Tibial artery (tissue), 4 donors: ENCODE measurements around the gene PZP.
"Not testable (repeated sequence)": the region's sequence is repeated elsewhere in the genome, so short reads cannot be mapped to it uniquely, and the experiment has no call there.

ENCODE experiments used
- DNase-seq, 2 donors: peaks; one replicate each; pipeline ENCODE4 v3.0.0-alpha.2; 2019
- H3K27ac ChIP-seq, 2 donors: fragments of 200-600 bp; sonication (generic) in 1 of 2; 1 replicate in 1 of 2; 2 replicates in 1 of 2; pipeline ENCODE4 v1.5.1; 2018 to 2019; ENCODE audit warnings: mild to moderate bottlenecking in 1 of 2
- H3K27me3 ChIP-seq, 2 donors: fragments of 200-600 bp; sonication (generic) in 1 of 2; one replicate each; pipeline versions ENCODE4 v1.5.1 to v1.6.0; 2016 to 2019
- H3K36me3 ChIP-seq, 3 donors: fragments of 200-600 bp; sonication (generic) in 2 of 3; one replicate each; pipeline ENCODE4 v1.5.1; 2016 to 2019; ENCODE audit warnings: mild to moderate bottlenecking in 2 of 3
- H3K4me1 ChIP-seq, 4 donors: fragments of 200-600 bp; sonication (generic) in 2 of 4; 1 replicate in 3 of 4; 2 replicates in 1 of 4; pipeline ENCODE4 v1.5.1; 2016 to 2019
- H3K4me3 ChIP-seq, 2 donors: fragments of 200-600 bp; sonication (generic) in 1 of 2; 1 replicate in 1 of 2; 2 replicates in 1 of 2; pipeline ENCODE4 v1.5.1; 2018 to 2019; ENCODE audit warnings: mild to moderate bottlenecking in 2 of 2
- H3K9me3 ChIP-seq, 3 donors: fragments of 200-600 bp; sonication (generic) in 1 of 3; one replicate each; pipeline ENCODE4 v1.5.1; 2016 to 2019
- CTCF ChIP-seq, 2 experiments: fragments of 200-600 bp in 1 of 2; fragments of 450-650 bp in 1 of 2; IDR thresholded peaks; one replicate each; pipeline ENCODE4 v1.5.1; 2017 to 2019; ENCODE audit warnings: antibody characterized with exemption in 2 of 2, mild to moderate bottlenecking in 1 of 2, moderate library complexity in 1 of 2
- intact Hi-C: fragments of 100-400 bp; cut with DNase I; formaldehyde crosslinking; loops from one replicate; pipeline ENCODE4 v1.15.0; 2023; ENCODE audit warnings: low total_unique reads

PZP gene

DNA sequence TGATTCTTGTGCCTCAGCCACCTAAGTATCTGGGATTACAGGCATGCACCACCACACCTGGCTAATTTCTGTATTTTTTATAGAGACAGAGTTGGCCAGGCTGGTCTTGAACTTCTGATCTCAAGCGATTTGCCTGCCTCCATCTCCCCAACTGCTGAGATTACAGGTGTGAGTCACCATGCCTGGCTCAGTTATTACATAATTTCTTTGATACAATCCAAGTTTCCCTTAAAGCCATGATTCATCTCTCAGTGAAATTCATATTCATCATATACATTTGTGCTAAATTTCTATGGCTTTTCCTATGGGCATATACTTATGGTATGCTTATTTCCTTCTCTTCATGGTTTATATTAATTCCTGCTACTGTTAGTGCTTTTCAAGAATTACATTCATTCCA is 29.1 kb upstream of the PZP start:
- no peak for TF ChIP-seq CTCF (IDR thresholded peaks at IDR 0.05)
- intact Hi-C loops = no loop called here
- no peaks in the 10 kb centered on the region for H3K4me1 ChIP-seq
- no peaks in the 10 kb centered on the region for H3K27me3 ChIP-seq
- no peak for DNase-seq
- H3K9me3 ChIP-seq = no peaks in the 10 kb centered on the region
- no peak overlapping the region for H3K4me3 ChIP-seq
- no peaks in the 10 kb centered on the region for H3K36me3 ChIP-seq
- no peak overlapping the region for H3K27ac ChIP-seq

DNA sequence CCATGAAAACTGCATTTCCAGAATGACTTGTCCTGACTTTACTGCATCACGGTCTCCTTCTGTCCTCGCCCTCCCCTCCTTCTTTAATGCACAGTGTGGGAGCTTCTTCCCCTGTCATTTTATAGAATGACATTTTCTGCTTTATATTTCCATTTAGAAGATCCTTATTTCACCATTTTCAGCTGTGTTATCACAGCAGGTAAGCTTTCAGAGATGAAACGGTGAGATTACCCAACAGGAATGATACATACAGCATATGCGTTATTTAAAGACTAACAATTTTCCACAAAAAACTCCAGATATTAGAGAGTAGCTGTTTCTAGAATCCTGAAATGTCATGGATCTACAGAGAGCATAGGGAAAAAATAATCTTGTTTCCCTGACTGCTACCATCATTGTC is 27.3 kb upstream of the PZP start:
- Histone ChIP-seq H3K9me3 (no peaks in the 10 kb centered on the region), H3K27ac (no peak overlapping the region), H3K27me3 (no peaks in the 10 kb centered on the region), H3K4me1 (no peaks in the 10 kb centered on the region), H3K36me3 (no peaks in the 10 kb centered on the region), H3K4me3 (no peak overlapping the region)
- no peak for TF ChIP-seq CTCF (IDR thresholded peaks at IDR 0.05)
- intact Hi-C loops = no loop called here
- no peak for DNase-seq

DNA sequence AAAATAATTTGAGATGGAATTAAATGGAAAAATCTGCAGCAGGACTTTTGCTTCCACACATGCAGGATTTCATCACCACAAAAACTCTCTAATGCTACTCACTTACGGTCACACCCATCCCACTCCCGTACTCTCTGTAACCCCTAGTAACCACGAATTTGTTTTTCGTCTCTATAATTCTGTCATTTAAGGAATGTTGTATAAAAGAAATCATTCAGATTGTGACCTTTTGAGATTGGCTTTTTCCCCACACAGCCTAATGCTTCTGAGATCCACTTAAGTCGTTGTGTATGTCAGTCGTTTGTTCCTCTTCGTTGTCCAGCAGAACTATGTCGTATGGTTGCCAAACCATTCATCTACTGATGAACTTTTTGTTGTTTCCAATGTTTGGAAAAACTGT is 19.8 kb upstream of the PZP start:
- DNase-seq = no peak
- Histone ChIP-seq H3K27ac (no peak overlapping the region), H3K27me3 (no peaks in the 10 kb centered on the region), H3K4me1 (no peaks in the 10 kb centered on the region), H3K4me3 (no peak overlapping the region), H3K9me3 (no peaks in the 10 kb centered on the region), H3K36me3 (no peaks in the 10 kb centered on the region)
- intact Hi-C loops = no loop called here
- TF ChIP-seq CTCF (IDR thresholded peaks at IDR 0.05) = no peak

- intact Hi-C loops = no loop called here
- Histone ChIP-seq H3K27ac (no peak overlapping the region), H3K36me3 (no peaks in the 10 kb centered on the region), H3K27me3 (no peaks in the 10 kb centered on the region), H3K4me1 (no peaks in the 10 kb centered on the region), H3K9me3 (no peaks in the 10 kb centered on the region), H3K4me3 (no peak overlapping the region)
- DNase-seq = no peak
- TF ChIP-seq CTCF (IDR thresholded peaks at IDR 0.05) = no peak
Observed at GRCh38 chr12:9223830-9224229, 15.6 kb upstream of the PZP start.

GRCh38 chr12:9221483-9221882 is 13.3 kb upstream of the PZP start:
- DNase-seq = no peak
- H3K9me3 ChIP-seq = no peaks in the 10 kb centered on the region
- H3K27me3 ChIP-seq = no peaks in the 10 kb centered on the region
- TF ChIP-seq CTCF (IDR thresholded peaks at IDR 0.05) = no peak
- no peaks in the 10 kb centered on the region for H3K4me1 ChIP-seq
- intact Hi-C loops = no loop called here
- H3K36me3 ChIP-seq = no peaks in the 10 kb centered on the region
- H3K4me3 ChIP-seq = no peak overlapping the region
- no peak overlapping the region for H3K27ac ChIP-seq

GRCh38 chr12:9221011-9221410 is 12.8 kb upstream of the PZP start:
- intact Hi-C loops, H3K9me3 ChIP-seq, H3K4me3 ChIP-seq, H3K27me3 ChIP-seq, H3K27ac ChIP-seq, DNase-seq, H3K36me3 ChIP-seq, H3K4me1 ChIP-seq: not testable (repeated sequence)
